ENCODE measurements around the gene GRK4.
A peak's percentile ranks its signal among the peaks of the same experiment; 100 is the strongest.
"Not testable (repeated sequence)": the region's sequence is repeated elsewhere in the genome, so short reads cannot be mapped to it uniquely, and the experiment has no call there.

Gene GRK4

DNA sequence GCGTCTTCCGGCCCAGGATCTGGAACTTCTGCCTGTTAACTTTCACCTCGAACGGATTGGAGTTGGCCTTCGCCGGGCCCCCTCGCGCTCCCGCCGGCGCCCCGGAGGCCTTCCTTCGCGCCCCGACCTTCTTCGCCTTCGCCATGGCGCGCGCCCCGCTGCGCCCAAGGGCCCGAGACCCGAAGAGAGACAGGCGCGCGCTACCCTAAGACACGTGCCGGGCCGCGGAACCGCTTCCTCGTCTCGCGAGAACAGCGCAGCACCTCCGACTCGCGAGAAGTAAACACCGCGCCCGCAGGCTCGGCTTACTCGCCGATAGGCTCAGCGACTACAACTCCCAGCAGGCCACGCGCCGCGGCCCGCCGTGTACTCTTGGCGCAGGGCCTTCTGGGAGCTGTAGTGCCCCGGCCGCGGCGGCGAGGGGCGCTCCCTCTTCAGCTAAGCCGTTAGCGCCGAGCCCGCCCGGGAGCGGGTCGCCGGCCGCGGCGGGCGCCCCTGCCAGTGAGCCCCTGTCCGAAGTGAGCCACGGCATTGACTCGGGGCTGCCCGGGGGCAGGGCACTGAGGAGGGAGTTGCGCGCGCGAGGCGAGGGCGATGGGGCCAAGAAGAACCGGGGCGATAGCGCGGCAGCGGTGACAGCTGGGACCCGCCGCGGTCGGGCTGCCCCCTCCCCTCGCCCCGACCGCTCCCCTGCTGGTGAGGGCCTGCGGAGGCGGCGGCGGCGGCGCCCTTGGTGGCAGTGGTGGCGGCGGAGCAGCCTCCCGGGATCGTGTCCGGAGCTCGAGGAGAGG, at the start of gene GRK4, which contains the start of gene NOP14:
Gene GRK4 (plus strand): TSS at position 397 of the 791 bp plus-strand sequence. CDS start 500 bp downstream, outside the sequence.
Gene NOP14 (minus strand): TSS at position 232 of the 791 bp plus-strand sequence. CDS start 87 bp downstream, at position 145.
- DNase-seq (ENCODE audit: low read depth in 3 of 3) = peak; percentile 92 to 96 (median 95)

DNA sequence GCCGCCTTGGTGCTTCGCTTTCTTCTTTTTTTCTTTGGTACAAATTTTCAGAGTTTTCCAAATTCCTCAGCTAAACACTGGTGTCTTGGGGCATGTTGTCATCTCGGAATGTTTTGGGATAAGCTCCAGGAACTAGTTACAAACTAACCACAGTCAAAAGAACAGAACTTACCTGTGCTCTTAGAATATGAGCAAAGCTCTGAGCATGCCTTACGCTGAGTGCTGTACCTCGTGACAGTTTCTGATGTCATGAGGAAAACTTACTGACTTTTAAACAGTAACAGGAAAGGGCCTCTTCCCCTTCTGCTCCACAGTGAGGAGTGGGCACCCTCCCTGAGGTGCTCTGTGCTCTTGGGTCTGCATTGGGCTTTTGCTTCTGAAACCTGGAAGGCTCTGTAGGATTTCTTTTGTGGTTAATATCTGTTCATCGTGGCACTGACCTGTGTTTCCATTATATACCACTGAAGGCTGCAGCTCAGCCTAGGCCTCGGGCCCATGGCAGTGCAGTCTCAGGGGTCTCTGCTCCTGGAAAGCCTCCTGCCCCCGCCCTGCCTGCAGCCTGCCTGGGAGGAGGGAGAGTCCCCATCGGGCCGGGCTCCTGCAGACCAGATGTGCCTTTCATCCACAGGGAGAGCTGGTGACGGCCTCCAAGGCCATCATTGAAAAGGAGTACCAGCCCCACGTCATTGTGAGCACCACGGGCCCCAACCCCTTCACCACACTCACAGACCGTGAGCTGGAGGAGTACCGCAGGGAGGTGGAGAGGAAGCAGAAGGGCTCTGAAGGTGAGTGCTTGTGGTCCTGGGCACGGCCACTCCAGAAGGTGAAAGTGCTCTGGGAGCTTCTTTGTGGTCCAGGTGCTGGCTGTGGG, 48.9 kb upstream of the GRK4 start:
- no peak for DNase-seq (ENCODE audit: low read depth in 3 of 3)

DNA sequence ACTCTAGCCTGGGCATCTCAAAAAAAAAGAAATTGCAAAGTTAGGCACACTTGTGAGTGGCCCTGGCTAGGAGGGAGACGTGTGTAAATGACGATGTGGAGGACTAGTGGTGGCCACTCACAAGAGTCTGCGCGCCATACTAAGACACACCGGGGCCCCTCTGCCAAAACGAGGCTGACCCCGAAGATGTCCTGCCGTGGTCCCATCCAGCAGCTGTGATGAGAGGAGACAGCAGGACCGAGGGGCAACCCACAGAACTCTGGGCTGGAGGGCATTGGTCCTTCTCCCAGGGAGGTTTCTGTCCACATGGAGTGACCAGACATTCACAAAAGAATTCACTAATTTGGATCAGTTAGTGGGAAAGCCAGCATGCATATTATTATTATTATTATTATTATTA, 47.6 kb upstream of the GRK4 start:
- DNase-seq (ENCODE audit: low read depth in 3 of 3) = no peak

DNA sequence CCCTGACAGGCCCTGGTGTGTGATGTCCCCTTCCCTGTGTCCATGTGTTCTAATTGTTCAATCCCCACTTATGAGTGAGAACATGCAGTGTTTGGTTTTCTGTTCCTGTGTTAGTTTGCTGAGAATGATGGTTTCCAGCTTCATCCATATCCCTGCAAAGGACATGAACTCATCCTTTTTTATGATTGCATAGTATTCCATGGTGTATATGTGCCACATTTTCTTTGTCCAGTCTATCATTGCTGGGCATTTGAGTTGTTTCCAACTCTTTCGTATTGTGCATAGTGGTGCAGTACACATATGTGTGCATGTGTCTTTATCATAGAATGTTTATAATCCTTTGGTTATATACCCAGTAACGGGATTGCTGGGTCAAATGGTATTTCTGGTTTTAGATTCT, 46.7 kb upstream of the GRK4 start:
- not testable (repeated sequence) for DNase-seq (ENCODE audit: low read depth in 3 of 3)

DNA sequence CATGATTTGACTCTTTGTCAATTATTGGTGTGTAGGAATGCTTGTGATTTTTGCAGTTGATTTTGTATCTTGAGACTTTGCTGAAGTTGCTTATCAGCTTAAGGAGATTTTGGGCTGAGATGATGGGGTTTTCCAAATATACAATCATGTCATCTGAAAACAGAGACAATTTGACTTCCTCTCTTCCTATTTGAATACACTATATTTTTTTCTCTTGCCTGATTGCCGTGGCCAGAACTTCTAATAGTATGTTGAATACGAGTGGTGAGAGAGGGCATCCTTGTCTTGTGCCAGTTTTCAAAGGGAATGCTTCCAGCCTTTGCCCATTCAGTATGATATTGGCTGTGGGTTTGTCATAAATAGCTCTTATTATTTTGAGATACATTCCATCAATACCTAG, 45.1 kb upstream of the GRK4 start:
- not testable (repeated sequence) for DNase-seq (ENCODE audit: low read depth in 3 of 3)

DNA sequence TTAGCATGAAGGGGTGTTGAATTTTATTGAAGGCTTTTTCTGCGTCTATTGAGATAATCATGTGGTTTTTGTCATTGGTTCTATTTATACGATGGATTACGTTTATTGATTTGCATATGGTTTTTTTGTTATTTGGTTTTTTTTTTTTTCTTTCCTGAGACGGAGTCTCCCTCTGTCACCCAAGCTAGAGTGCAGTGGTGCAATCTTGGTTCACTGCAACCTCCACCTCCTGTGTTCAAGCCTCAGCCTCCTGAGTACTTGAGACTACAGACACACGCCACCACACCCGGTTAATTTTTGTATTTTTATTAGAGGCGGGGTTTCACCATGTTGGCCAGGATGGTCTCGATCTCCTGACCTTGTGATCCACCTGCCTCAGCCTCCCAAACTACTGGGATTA, 44.7 kb upstream of the GRK4 start:
- not testable (repeated sequence) for DNase-seq (ENCODE audit: low read depth in 3 of 3)

DNA sequence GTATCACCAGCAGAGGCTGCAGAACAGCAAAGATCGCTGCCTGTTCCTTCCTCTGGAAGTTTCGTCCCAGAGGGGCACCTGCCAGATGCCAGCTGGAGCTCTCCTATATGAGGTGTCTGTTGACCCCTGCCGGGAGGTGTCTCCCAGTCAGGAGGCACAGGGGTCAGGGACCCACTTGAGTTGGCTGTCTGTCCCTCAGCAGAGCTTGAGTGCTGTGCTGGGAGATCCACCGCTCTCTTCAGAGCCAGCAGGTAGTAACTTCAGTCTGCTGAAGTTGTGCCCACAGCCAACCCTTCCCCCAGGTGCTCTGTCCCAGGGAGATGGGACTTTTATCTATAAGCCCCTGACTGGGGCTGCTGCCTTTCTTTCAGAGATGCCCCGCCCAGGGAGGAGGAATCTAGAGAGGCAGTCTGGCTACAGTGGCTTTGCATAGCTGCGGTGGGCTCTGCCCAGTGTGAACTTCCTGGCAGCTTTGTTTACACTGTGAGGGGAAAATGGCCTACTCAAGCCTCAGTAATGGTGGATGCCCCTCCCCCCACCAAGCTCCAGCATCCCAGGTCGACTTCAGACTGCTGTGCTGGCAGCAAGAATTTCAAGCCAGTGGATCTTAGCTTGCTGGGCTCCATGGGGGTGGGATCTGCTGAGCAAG, 40.8 kb upstream of the GRK4 start:
- DNase-seq (ENCODE audit: low read depth in 3 of 3) = not testable (repeated sequence)

DNA sequence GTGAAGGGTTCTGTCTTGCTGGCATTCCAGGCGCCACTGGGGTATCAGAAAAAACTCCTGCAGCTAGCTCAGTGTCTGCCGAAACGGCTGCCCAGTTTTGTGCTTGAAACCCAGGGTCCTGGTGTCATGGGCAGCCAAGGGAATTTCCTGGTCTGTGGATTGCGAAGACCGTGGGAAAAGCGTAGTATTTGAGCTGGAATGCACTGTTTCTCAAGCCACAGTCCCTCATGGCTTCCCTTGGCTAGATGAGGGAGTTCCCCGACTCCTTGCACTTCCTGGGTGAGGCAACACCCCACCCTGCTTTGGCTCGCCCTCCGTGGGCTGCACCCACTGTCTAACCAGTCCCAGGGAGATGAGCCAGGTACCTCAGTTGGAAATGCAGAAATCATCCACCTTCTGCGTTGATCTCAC, 40.2 kb upstream of the GRK4 start:
- no peak for DNase-seq (ENCODE audit: low read depth in 3 of 3)

DNA sequence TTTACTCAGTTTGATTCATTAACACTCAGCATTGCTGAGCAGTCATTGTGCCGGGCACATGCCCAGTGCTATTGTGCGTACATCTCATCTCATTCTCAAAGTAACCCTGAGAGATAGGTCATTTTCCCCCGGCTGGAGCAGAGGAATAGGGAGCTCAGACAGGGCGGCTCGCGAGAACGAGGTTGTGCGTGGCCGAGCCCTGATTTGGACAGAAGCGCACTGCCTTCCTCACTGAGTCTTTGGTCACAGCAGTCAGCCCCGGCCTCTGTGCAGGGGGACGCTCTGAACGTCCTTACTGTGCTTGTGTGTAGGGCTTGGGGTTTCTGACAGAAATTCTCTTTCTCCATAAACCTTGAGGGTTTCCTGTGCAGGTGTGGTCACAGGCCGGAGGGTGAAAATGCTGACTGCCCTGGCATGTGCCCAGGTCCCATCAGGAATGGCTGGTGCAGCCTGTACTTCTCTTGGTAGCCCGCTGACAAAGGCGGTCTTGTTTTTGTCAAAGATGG, 39.6 kb upstream of the GRK4 start:
- DNase-seq (ENCODE audit: low read depth in 3 of 3) = no peak

DNA sequence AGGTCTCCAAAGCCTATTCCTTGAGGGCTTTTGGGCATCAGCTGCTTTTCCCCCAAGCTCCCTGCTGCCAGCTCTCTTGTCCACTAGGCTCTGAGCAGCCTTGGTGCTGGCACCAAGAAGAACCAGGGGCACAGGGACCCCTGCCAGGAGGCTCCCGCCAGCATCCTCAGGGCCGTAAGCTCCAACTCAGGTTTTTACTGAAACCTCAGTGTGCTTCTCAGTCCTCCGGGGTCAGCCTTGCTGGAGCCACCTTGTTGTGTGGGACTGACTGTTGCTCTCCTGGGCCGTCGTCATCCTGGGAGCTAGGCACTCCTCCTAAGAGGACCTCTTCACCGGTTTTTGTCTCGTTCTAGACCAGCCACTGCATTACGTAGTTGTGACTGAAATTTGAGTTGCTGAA, 39.1 kb upstream of the GRK4 start:
- DNase-seq (ENCODE audit: low read depth in 3 of 3) = no peak

DNA sequence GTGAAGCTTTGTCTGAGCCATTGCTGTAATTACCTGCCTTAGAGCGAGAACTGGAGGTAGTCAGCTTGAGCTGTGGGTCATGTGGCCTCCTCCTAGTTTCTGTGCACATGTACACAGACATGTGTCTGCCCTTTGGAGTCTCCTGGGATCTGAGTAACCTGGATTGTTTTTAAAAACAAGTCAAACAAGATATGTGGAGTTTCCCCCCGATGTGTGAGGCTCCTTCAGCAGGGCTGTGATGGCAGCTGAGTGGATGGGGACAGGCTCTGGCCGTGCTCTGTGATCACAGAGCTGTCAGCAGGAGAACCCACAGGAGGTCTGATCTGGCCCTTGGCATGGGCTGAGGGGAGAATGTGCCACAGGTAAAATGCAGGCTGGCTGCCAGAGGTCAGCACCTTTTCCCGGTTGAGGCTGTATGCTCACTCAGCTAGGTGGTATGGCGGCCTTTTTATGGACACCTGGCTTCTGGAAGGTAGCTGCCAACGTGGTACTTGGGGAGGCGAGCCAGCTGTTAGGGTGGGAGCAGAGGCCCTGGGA, 38.5 kb upstream of the GRK4 start:
- no peak for DNase-seq (ENCODE audit: low read depth in 3 of 3)

DNA sequence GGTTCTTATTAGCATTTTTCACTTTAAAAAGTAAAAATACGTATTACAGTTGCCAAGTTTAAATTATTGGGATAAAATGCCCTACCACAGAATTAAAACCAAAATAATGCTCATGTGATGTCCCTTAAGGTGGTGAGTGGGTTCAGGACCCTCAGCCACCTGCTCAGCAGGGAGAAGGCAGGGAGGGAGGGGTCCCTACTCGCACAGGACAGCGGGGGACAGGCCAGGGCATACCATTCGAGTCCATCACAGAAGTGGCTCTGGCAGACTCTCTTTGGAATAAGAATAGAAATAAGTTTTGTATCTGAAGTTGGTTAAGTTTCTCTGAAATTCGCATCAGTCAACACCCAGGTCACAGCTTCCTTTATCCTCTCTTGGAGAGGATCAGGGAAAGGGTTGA, 37.9 kb upstream of the GRK4 start:
- no peak for DNase-seq (ENCODE audit: low read depth in 3 of 3)

DNA sequence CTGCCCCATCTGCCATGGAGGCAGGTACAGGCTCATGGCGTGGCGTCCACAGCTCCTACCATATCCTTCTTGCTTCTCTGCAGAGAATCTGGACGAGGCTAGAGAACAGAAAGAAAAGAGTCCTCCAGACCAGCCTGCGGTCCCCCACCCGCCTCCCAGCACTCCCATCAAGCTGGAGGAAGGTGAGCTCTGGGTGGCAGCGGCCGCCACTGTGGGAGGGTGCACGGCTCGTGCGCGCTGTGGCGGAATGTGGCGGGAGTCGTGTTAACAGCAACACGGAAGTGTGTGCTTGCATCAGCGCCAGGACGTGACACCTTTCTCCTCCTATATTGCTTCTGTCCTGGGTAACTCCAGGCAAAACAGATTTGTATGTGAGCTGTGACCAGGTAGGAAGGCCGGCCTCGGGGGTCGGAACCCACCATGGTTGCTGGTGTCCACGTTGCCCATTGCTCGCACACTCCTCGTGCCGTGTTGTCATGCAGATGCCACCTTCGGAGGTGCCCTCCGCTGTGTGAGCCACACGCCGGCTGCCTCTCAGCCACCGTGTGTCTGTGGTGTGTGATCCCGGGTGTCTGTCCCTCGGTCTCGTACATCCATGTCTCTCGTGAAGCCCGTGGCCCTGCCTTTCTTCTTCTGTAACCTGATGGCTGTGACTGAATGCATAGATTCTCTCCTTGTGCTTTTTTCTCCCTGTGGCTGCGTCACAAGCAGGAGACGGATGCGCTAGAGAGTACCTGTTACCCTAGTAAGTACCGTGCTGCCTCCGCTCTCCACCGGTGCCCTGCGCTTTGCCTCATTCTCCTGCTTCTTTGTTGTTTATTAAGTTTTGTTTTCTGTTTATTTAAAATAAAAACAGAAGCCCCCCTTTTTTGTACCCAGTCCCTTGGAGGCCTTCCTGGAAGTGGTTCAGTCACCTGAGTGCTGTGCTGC, 37.2 kb upstream of the GRK4 start:
- DNase-seq (ENCODE audit: low read depth in 3 of 3) = no peak

DNA sequence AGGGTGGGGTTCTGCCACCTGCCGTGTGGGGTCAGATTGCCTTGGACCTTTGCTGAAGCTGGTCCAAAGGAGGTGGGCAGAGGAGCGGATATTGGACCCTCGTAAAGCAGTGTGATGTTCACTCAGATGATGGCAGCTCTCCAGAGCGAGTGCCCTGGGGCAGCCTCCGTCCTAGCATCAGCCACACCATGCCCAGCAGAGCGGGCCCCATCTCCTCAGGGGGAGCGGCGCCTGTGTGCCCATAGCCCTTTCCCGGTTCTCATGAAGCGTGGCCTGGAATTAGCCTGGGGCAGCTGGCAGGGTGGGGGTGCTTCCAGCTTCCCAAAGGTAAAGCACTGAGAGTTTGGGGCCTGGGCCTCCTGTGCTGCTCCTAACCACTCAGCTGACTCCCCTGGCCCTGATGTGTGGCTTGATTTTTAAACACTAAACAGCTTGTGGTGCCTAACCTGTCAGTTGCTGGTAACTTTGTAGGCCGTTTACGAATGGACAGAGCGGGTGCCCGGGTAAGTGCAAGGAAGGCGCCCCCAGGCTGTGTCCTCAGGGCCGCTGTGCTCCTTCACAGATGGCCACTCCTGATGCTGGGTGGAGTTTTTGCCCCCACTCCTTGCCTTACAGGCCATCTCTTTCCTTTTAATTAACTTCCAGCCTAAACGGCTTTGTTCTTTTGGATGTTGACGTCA, 36.2 kb upstream of the GRK4 start:
- DNase-seq (ENCODE audit: low read depth in 3 of 3) = no peak

DNA sequence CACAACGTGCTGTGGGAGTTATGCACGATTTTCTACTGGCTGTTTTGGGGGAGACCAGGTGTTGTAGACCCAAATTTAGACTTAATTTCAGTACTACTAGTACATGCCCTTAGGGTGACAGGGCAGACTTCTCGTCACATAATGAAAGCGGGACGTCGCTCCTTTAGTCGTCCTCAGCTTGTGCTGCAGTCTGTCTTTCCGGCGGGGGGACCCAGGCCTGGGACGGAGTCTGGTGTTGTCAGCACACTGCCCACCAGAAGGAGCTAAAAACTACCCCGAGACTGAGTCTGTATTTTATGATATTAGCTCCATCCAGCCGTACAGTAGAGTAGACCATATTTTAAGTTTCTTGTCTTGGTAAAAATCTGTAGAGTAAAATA, 35.7 kb upstream of the GRK4 start:
- DNase-seq (ENCODE audit: low read depth in 3 of 3) = no peak

DNA sequence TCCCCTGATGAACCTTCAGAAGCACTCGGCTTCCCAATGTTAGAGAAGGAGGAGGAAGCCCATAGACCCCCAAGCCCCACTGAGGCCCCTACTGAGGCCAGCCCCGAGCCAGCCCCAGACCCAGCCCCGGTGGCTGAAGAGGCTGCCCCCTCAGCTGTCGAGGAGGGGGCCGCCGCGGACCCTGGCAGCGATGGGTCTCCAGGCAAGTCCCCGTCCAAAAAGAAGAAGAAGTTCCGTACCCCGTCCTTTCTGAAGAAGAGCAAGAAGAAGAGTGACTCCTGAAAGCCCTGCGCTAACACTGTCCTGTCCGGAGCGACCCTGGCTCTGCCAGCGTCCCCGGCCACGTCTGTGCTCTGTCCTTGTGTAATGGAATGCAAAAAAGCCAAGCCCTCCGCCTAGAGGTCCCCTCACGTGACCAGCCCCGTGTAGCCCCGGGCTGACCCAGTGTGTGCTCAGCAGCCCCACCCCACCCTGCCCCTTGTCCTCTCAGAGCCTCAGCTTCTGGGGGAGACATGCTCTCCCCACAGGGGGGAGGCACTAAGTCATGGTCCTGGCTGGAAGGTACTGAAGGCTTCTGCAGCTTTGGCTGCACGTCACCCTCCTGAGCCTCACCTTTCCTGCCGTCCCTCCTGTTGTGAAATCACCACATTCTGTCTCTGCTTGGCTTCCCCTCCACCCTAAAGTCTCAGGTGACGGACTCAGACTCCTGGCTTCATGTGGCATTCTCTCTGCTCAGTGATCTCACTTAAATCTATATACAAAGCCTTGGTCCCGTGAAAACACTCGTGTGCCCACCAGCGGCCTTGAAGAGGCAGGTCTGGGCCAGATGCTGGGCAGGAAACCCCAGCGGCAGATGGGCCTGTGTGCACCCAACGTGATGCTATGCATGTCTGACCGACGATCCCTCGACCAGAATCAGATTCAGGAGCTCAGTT, 34.9 kb upstream of the GRK4 start:
- DNase-seq (ENCODE audit: low read depth in 3 of 3) = no peak

DNA sequence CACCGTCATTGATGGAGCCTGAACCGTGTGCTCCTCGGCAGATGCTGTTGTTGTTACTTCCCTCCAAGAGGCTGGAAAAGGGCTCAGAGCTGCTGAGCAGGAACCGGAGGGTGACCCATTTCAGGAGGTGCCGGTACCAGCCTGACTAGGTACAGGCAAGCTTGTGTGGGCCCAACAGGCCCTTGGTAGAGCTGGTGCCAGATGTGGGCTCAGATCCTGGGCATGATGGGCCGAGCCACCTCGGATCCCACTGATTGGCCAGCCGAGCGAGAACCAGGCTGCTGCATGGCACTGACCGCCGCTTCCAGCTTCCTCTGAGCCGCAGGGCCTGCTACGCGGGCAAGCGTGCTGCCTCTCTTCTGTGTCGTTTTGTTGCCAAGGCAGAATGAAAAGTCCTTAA, 33.9 kb upstream of the GRK4 start:
- no peak for DNase-seq (ENCODE audit: low read depth in 3 of 3)

DNA sequence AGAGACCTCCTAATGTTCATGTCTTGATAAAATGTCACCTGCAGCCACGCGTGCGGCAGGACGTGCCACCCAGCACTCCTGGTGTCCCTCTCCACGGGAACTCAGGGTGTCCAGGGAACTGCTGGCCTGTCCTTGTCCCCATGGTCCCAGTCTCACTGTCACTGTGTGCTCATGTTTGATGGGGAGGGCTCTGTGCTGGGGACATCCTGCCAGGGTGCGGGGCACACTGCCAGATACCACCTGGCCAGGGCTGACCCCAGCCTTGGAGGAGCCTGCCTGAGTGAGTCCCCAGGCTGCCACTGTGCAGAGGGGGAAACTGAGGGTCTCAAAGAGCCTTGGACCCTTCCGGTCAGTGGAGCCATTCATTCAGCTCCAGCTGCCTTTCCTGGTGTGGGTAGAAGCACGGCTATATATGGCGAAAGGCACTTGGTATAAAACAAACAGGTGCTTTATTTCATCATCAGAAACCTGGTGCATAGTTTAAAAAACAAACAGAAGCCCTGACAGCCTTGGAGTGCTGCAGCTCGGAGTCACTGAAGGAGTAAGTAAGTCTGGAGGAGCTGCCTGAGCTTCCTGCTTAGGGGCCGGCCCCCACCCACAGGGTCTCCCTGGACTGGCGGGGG, 33.1 kb upstream of the GRK4 start:
- DNase-seq (ENCODE audit: low read depth in 3 of 3) = no peak
